ENCODE results near the gene CPVL.

GRCh38 chr7:29145553-29146056 is 732 bp downstream of the CPVL start:
- TF ChIP-seq USF2 (IDR thresholded peaks at IDR 0.05) (no peak), RAD21 (conservative IDR thresholded peaks at IDR 0.05 in 1 of 2, IDR thresholded peaks at IDR 0.05 in 1 of 2) (no peak), POLR2A (IDR thresholded peaks at IDR 0.05; ENCODE audit: low read length) (no peak)

Data from A549 (cell line).